Measurements from ENCODE around the gene FUT7. TPM values are rescaled to one million over a fixed set of nuclear protein-coding genes. Genes with fewer than 3 reads are reported as not detected.
A peak's percentile ranks its signal among the peaks of the same experiment; 100 is the strongest.
"Not testable (repeated sequence)": the region's sequence is repeated elsewhere in the genome, so short reads cannot be mapped to it uniquely, and the experiment has no call there.

The FUT7 gene
- total RNA-seq, 3 donors from 2014 or later (not counting 1 experiment from before 2014, with no cell fraction given), result 0.99 to 5.1 (median 3.9) TPM

GRCh38 chr9:137034709-137035506 lies 3.0 kb upstream of the FUT7 start:
- Mint-ChIP-seq H3K4me3 (peak overlapping the region; percentile 81), H3K9me3 (no peaks in the 10 kb centered on the region), H3K36me3 (no peaks in the 10 kb centered on the region), H3K27me3 (ENCODE audit: low read depth in 2 of 2) (no peaks in the 10 kb centered on the region), H3K27ac (peak overlapping the region; percentile 76 to 83), H3K4me1 (peaks cover 29 to 48% of the 10 kb centered on the region in 2 donors)
- ATAC-seq (peak; percentile 76 to 84 (median 81)), DNase-seq (peak; percentile 83 to 96)
- peak; percentile 94 for TF ChIP-seq CTCF (IDR thresholded peaks at IDR 0.05)
- H3K27ac ChIP-seq (ENCODE audit: low read length), result peak overlapping the region; percentile 69
- H3K9me3 ChIP-seq (ENCODE audit: control insufficient read depth, insufficient read depth, low read length), result no peaks in the 10 kb centered on the region
- H3K36me3 ChIP-seq (ENCODE audit: control insufficient read depth, insufficient read depth, low read length), result no peaks in the 10 kb centered on the region
- no peaks in the 10 kb centered on the region for H3K27me3 ChIP-seq (ENCODE audit: control insufficient read depth, insufficient read depth, low read length)
- under 1% methylated on average over 24 of the region's 24 CpGs for WGBS (ENCODE audit: insufficient coverage)
- H3K4me3 ChIP-seq (ENCODE audit: low read length), result peak overlapping the region; percentile 9
- intact Hi-C loops (cut with micrococcal nuclease), result loop anchor here (1.0 to 2.0 kb wide), 4 partner anchors 36 to 247 kb away; partner anchors contain the start of gene AJM1
- peaks cover 59% of the 10 kb centered on the region for H3K4me1 ChIP-seq (ENCODE audit: control insufficient read depth, insufficient read depth, low read length)

- Mint-ChIP-seq H3K9me3 (no peaks in the 10 kb centered on the region), H3K4me3 (peak overlapping the region; percentile 85), H3K36me3 (no peaks in the 10 kb centered on the region), H3K27me3 (ENCODE audit: low read depth in 2 of 2) (no peaks in the 10 kb centered on the region), H3K27ac (peak overlapping the region; percentile 76 to 83), H3K4me1 (peaks cover 35 to 55% of the 10 kb centered on the region in 2 donors)
- Histone ChIP-seq H3K27ac (ENCODE audit: low read length) (peak overlapping the region; percentile 69), H3K9me3 (ENCODE audit: control insufficient read depth, insufficient read depth, low read length) (no peaks in the 10 kb centered on the region), H3K36me3 (ENCODE audit: control insufficient read depth, insufficient read depth, low read length) (no peaks in the 10 kb centered on the region), H3K4me1 (ENCODE audit: control insufficient read depth, insufficient read depth, low read length) (peaks cover 66% of the 10 kb centered on the region), H3K27me3 (ENCODE audit: control insufficient read depth, insufficient read depth, low read length) (no peaks in the 10 kb centered on the region), H3K4me3 (ENCODE audit: low read length) (peak overlapping the region; percentile 16)
- TF ChIP-seq CTCF (IDR thresholded peaks at IDR 0.05), result no peak
- ATAC-seq, result no peak
- 7% methylated on average over 12 of the region's 15 CpGs for WGBS (ENCODE audit: insufficient coverage)
- intact Hi-C loops (cut with micrococcal nuclease), result loop anchor here (2.0 kb wide), 3 partner anchors 35 to 191 kb away; partner anchors contain the start of gene AJM1
- peak in 1 of 2 donors; percentile 28 for DNase-seq
These were observed 2.3 kb upstream of the FUT7 start for GRCh38 chr9:137034039-137034708.

GRCh38 chr9:137033481-137033880 lies 1.6 kb upstream of the FUT7 start:
- 79% methylated on average over 5 of the region's 5 CpGs for WGBS (ENCODE audit: insufficient coverage)
- H3K27ac ChIP-seq (ENCODE audit: low read length); intact Hi-C loops (cut with micrococcal nuclease); H3K27me3 Mint-ChIP-seq (ENCODE audit: low read depth in 2 of 2); DNase-seq; H3K27me3 ChIP-seq (ENCODE audit: control insufficient read depth, insufficient read depth, low read length); ATAC-seq; H3K36me3 ChIP-seq (ENCODE audit: control insufficient read depth, insufficient read depth, low read length); H3K9me3 Mint-ChIP-seq; H3K36me3 Mint-ChIP-seq; H3K9me3 ChIP-seq (ENCODE audit: control insufficient read depth, insufficient read depth, low read length): not testable (repeated sequence)
- H3K4me1 ChIP-seq (ENCODE audit: control insufficient read depth, insufficient read depth, low read length), result peaks cover 73% of the 10 kb centered on the region
- Mint-ChIP-seq H3K4me1 (peaks cover 35 to 62% of the 10 kb centered on the region in 2 donors), H3K27ac (peak overlapping the region; percentile 45 to 77), H3K4me3 (peak overlapping the region; percentile 85)
- H3K4me3 ChIP-seq (ENCODE audit: low read length), result peak overlapping the region; percentile 16

GRCh38 chr9:137032858-137033257 lies 970 bp upstream of the FUT7 start:
- ATAC-seq, result peak; percentile 11 to 71 (median 46)
- 53% methylated on average over 9 of the region's 10 CpGs for WGBS (ENCODE audit: insufficient coverage)
- peaks cover 35 to 62% of the 10 kb centered on the region in 2 donors for H3K4me1 Mint-ChIP-seq

More at GRCh38 chr9:137032858-137033257, 970 bp upstream of the FUT7 start:
- peak in 1 of 2 donors; percentile 56 for DNase-seq
- Histone ChIP-seq H3K4me3 (ENCODE audit: low read length) (no peak overlapping the region), H3K4me1 (ENCODE audit: control insufficient read depth, insufficient read depth, low read length) (peaks cover 74% of the 10 kb centered on the region), H3K27ac (ENCODE audit: low read length) (peak overlapping the region; percentile 1), H3K9me3 (ENCODE audit: control insufficient read depth, insufficient read depth, low read length) (no peaks in the 10 kb centered on the region), H3K27me3 (ENCODE audit: control insufficient read depth, insufficient read depth, low read length) (no peaks in the 10 kb centered on the region), H3K36me3 (ENCODE audit: control insufficient read depth, insufficient read depth, low read length) (no peaks in the 10 kb centered on the region)
- no peaks in the 10 kb centered on the region for H3K36me3 Mint-ChIP-seq
- H3K27me3 Mint-ChIP-seq (ENCODE audit: low read depth in 2 of 2), result no peaks in the 10 kb centered on the region
- intact Hi-C loops (cut with micrococcal nuclease), result no loop called here
- H3K9me3 Mint-ChIP-seq, result no peaks in the 10 kb centered on the region
- H3K4me3 Mint-ChIP-seq, result peak overlapping the region; percentile 85
- peak overlapping the region; percentile 45 to 77 for H3K27ac Mint-ChIP-seq
- no peak for TF ChIP-seq CTCF (IDR thresholded peaks at IDR 0.05)

All from natural killer cell (primary cell).